Measurements from ENCODE around the gene EXD2. TPM values are rescaled to one million over a fixed set of nuclear protein-coding genes. Genes with fewer than 3 reads are reported as not detected.
"Not testable (repeated sequence)": the region's sequence is repeated elsewhere in the genome, so short reads cannot be mapped to it uniquely, and the experiment has no call there.

The EXD2 gene
- total RNA-seq, 5 donors from 2014 or later (not counting 1 experiment from before 2014, with no cell fraction given), result 8.6 to 12.1 (median 10.8) TPM

GRCh38 chr14:69274321-69274720, 83.0 kb downstream of the EXD2 start:
- ATAC-seq (replicated peaks in 1 of 4) (no peak), DNase-seq (no peak)
- Mint-ChIP-seq H3K4me1 (no peaks in the 10 kb centered on the region), H3K36me3 (no peaks in the 10 kb centered on the region), H3K27ac (no peak overlapping the region), H3K27me3 (peaks cover 0 to 4% of the 10 kb centered on the region in 2 donors), H3K9me3 (peaks cover 0 to 4% (median 0%) of the 10 kb centered on the region in 3 donors), H3K4me3 (no peak overlapping the region)
- no peaks in the 10 kb centered on the region for H3K4me1 ChIP-seq (ENCODE audit: control insufficient read depth in 1 of 2, extremely low read depth in 1 of 2, insufficient read depth in 2 of 2, low read length in 2 of 2)
- H3K9me3 ChIP-seq, result no peaks in the 10 kb centered on the region
- no peak overlapping the region for H3K27ac ChIP-seq (ENCODE audit: low read length)
- no peak overlapping the region for H3K4me3 ChIP-seq (ENCODE audit: control insufficient read depth in 1 of 2, extremely low read depth in 1 of 2, low read length in 1 of 2)
- peaks cover 0 to 18% of the 10 kb centered on the region in 2 experiments for H3K27me3 ChIP-seq (replicated peaks in 1 of 2; ENCODE audit: control insufficient read depth in 2 of 2, extremely low read depth in 1 of 2, insufficient read depth in 2 of 2, low read length in 1 of 2)
- WGBS (ENCODE audit: insufficient coverage), result no CpG with 5 or more reads among the region's 2 CpGs
- no peaks in the 10 kb centered on the region for H3K36me3 ChIP-seq (ENCODE audit: control insufficient read depth in 2 of 2, extremely low read depth in 1 of 2, insufficient read depth in 1 of 2, low read length in 1 of 2)
- CTCF ChIA-PET, result no interaction called here
- POLR2A ChIA-PET, result no interaction called here

DNA sequence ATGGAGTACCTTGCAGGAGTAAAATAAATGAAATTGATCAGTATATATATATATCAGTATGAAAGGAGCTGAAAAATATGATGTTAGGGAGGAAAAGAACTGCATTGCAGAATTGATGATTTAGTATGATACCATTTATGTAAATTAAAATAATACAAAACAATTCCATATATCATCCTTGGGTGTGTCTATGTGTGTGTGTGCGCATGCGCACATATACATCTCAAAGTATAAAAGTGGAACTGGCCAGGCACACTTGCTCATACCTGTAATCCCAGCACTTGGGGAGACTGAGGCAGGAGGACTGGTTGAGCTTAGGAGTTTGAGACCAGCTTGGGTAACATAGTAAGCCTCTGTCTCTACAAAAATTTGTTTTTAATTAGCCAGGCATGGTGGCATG, 84.0 kb downstream of the EXD2 start:
- no peak for ATAC-seq (replicated peaks in 1 of 4)
- Histone ChIP-seq H3K4me3 (ENCODE audit: control insufficient read depth in 1 of 2, extremely low read depth in 1 of 2, low read length in 1 of 2) (no peak overlapping the region), H3K4me1 (ENCODE audit: control insufficient read depth in 1 of 2, extremely low read depth in 1 of 2, insufficient read depth in 2 of 2, low read length in 2 of 2) (no peaks in the 10 kb centered on the region), H3K9me3 (no peaks in the 10 kb centered on the region), H3K27me3 (replicated peaks in 1 of 2; ENCODE audit: control insufficient read depth in 2 of 2, extremely low read depth in 1 of 2, insufficient read depth in 2 of 2, low read length in 1 of 2) (peaks cover 0 to 13% of the 10 kb centered on the region in 2 experiments), H3K27ac (ENCODE audit: low read length) (no peak overlapping the region), H3K36me3 (ENCODE audit: control insufficient read depth in 2 of 2, extremely low read depth in 1 of 2, insufficient read depth in 1 of 2, low read length in 1 of 2) (no peaks in the 10 kb centered on the region)
- Mint-ChIP-seq H3K27me3 (peaks cover under 1 to 4% of the 10 kb centered on the region in 2 donors), H3K27ac (no peak overlapping the region), H3K9me3 (peaks cover 0 to 4% (median 0%) of the 10 kb centered on the region in 3 donors), H3K36me3 (no peaks in the 10 kb centered on the region), H3K4me1 (no peaks in the 10 kb centered on the region), H3K4me3 (no peak overlapping the region)
- no peak for DNase-seq
- ChIA-PET CTCF (no interaction called here), POLR2A (no interaction called here)
- no CpG with 5 or more reads among the region's 2 CpGs for WGBS (ENCODE audit: insufficient coverage)

DNA sequence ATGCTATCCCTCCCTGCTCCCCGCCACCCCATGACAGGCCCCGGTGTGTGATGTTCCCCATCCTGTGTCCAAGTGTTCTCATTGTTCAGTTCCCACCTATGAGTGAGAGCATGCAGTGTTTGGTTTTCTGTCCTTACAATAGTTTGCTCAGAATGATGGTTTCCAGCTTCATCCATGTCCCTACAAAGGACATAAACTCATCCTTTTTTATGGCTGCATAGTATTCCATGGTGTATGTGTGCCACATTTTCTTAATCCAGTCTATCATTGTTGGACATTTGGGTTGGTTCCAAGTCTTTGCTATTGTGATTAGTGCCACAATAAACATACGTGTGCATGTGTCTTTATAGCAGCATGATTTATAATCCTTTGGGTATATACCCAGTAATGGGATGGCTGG, 86.1 kb downstream of the EXD2 start:
- H3K36me3 ChIP-seq (ENCODE audit: control insufficient read depth in 2 of 2, extremely low read depth in 1 of 2, insufficient read depth in 1 of 2, low read length in 1 of 2); H3K27ac ChIP-seq (ENCODE audit: low read length); H3K4me3 Mint-ChIP-seq; H3K9me3 Mint-ChIP-seq; POLR2A ChIA-PET; H3K27me3 Mint-ChIP-seq; ATAC-seq (replicated peaks in 1 of 4); H3K4me1 ChIP-seq (ENCODE audit: control insufficient read depth in 1 of 2, extremely low read depth in 1 of 2, insufficient read depth in 2 of 2, low read length in 2 of 2); DNase-seq; H3K9me3 ChIP-seq; H3K4me3 ChIP-seq (ENCODE audit: control insufficient read depth in 1 of 2, extremely low read depth in 1 of 2, low read length in 1 of 2); H3K27ac Mint-ChIP-seq; H3K36me3 Mint-ChIP-seq; CTCF ChIA-PET; H3K4me1 Mint-ChIP-seq: not testable (repeated sequence)
- no CpG with 5 or more reads among the region's 3 CpGs for WGBS (ENCODE audit: insufficient coverage)
- peaks cover 0 to 13% of the 10 kb centered on the region in 2 experiments for H3K27me3 ChIP-seq (replicated peaks in 1 of 2; ENCODE audit: control insufficient read depth in 2 of 2, extremely low read depth in 1 of 2, insufficient read depth in 2 of 2, low read length in 1 of 2)

DNA sequence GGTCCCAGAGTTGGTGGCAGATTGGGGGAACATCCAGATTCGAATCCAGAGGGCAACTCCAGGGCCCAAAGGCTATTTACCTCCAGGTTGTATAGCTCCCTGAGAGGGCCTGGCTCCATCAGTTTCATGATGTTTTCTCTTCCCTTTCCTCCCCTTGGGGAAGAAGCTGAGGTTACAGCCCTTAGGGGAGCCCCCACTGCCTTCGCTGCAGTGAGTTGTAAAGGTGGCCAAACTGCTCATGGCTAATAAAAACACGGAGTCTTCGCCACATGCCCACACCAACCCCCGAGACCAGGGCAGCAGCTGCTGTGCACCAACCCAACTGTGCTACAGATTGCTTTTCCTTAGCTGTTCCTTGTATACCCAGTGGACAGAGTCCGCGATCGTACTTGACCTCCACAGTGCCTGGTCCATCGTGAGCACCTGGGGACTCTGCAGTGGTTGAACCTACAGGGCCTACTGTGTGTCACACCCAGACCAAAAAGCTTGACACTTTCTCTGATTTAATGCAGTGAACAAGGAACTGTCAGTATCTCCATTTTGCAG, 89.5 kb downstream of the EXD2 start:
- CTCF ChIA-PET, result no interaction called here
- 89% methylated on average over 9 of the region's 9 CpGs for WGBS (ENCODE audit: insufficient coverage)

GRCh38 chr14:69281450-69282169, 90.3 kb downstream of the EXD2 start:
- DNase-seq (no peak), ATAC-seq (replicated peaks in 1 of 4) (no peak)
- CTCF ChIA-PET, result no interaction called here
- Histone ChIP-seq H3K27me3 (replicated peaks in 1 of 2; ENCODE audit: control insufficient read depth in 2 of 2, extremely low read depth in 1 of 2, insufficient read depth in 2 of 2, low read length in 1 of 2) (peaks cover 0 to 13% of the 10 kb centered on the region in 2 experiments), H3K4me3 (ENCODE audit: control insufficient read depth in 1 of 2, extremely low read depth in 1 of 2, low read length in 1 of 2) (no peak overlapping the region), H3K27ac (ENCODE audit: low read length) (no peak overlapping the region), H3K9me3 (no peaks in the 10 kb centered on the region), H3K4me1 (ENCODE audit: control insufficient read depth in 1 of 2, extremely low read depth in 1 of 2, insufficient read depth in 2 of 2, low read length in 2 of 2) (no peaks in the 10 kb centered on the region), H3K36me3 (ENCODE audit: control insufficient read depth in 2 of 2, extremely low read depth in 1 of 2, insufficient read depth in 1 of 2, low read length in 1 of 2) (no peaks in the 10 kb centered on the region)
- Mint-ChIP-seq H3K27ac (no peak overlapping the region), H3K9me3 (no peaks in the 10 kb centered on the region), H3K4me3 (no peak overlapping the region), H3K36me3 (no peaks in the 10 kb centered on the region), H3K4me1 (no peaks in the 10 kb centered on the region), H3K27me3 (peaks cover 3 to 9% of the 10 kb centered on the region in 2 donors)
- 70% methylated on average over 7 of the region's 10 CpGs for WGBS (ENCODE audit: insufficient coverage)
- POLR2A ChIA-PET, result no interaction called here

More for the DNA sequence above, 89.5 kb downstream of the EXD2 start:
- Histone ChIP-seq H3K27me3 (replicated peaks in 1 of 2; ENCODE audit: control insufficient read depth in 2 of 2, extremely low read depth in 1 of 2, insufficient read depth in 2 of 2, low read length in 1 of 2) (peaks cover 0 to 13% of the 10 kb centered on the region in 2 experiments), H3K9me3 (no peaks in the 10 kb centered on the region), H3K4me1 (ENCODE audit: control insufficient read depth in 1 of 2, extremely low read depth in 1 of 2, insufficient read depth in 2 of 2, low read length in 2 of 2) (no peaks in the 10 kb centered on the region), H3K36me3 (ENCODE audit: control insufficient read depth in 2 of 2, extremely low read depth in 1 of 2, insufficient read depth in 1 of 2, low read length in 1 of 2) (no peaks in the 10 kb centered on the region), H3K27ac (ENCODE audit: low read length) (no peak overlapping the region), H3K4me3 (ENCODE audit: control insufficient read depth in 1 of 2, extremely low read depth in 1 of 2, low read length in 1 of 2) (no peak overlapping the region)
- POLR2A ChIA-PET, result no interaction called here
- no peak for DNase-seq
- Mint-ChIP-seq H3K4me1 (no peaks in the 10 kb centered on the region), H3K36me3 (no peaks in the 10 kb centered on the region), H3K27me3 (peaks cover 3 to 7% of the 10 kb centered on the region in 2 donors), H3K27ac (no peak overlapping the region), H3K9me3 (peaks cover 0 to 1% (median 0%) of the 10 kb centered on the region in 3 donors), H3K4me3 (no peak overlapping the region)
- ATAC-seq (replicated peaks in 1 of 4), result no peak

GRCh38 chr14:69282448-69282847, 91.2 kb downstream of the EXD2 start:
- H3K27me3 Mint-ChIP-seq, result peaks cover 3 to 9% of the 10 kb centered on the region in 2 donors
- Histone ChIP-seq H3K9me3 (no peaks in the 10 kb centered on the region), H3K4me3 (ENCODE audit: control insufficient read depth in 1 of 2, extremely low read depth in 1 of 2, low read length in 1 of 2) (no peak overlapping the region), H3K27ac (ENCODE audit: low read length) (no peak overlapping the region), H3K36me3 (ENCODE audit: control insufficient read depth in 2 of 2, extremely low read depth in 1 of 2, insufficient read depth in 1 of 2, low read length in 1 of 2) (no peaks in the 10 kb centered on the region), H3K27me3 (replicated peaks in 1 of 2; ENCODE audit: control insufficient read depth in 2 of 2, extremely low read depth in 1 of 2, insufficient read depth in 2 of 2, low read length in 1 of 2) (peaks cover 0 to 13% of the 10 kb centered on the region in 2 experiments), H3K4me1 (ENCODE audit: control insufficient read depth in 1 of 2, extremely low read depth in 1 of 2, insufficient read depth in 2 of 2, low read length in 2 of 2) (no peaks in the 10 kb centered on the region)
- no peak overlapping the region for H3K27ac Mint-ChIP-seq
- H3K36me3 Mint-ChIP-seq, result no peaks in the 10 kb centered on the region
- ChIA-PET CTCF (no interaction called here), POLR2A (no interaction called here)
- no peak overlapping the region for H3K4me3 Mint-ChIP-seq
- no peaks in the 10 kb centered on the region for H3K4me1 Mint-ChIP-seq
- DNase-seq, result no peak
- no CpG with 5 or more reads among the region's 6 CpGs for WGBS (ENCODE audit: insufficient coverage)
- no peaks in the 10 kb centered on the region for H3K9me3 Mint-ChIP-seq
- ATAC-seq (replicated peaks in 1 of 4), result no peak
